HG02840 (cell line): ENCODE results near the gene CCT5.

Experiments used
- ATAC-seq: cut with Tn5 transposase; IDR thresholded peaks from one replicate; pipeline ENCODE4 v1.9.1; 2021; ENCODE audit warnings: mild to moderate bottlenecking, moderate library complexity, moderate number of reproducible peaks; ENCODE audit not compliant: unreplicated experiment, low FRiP score

CCT5 gene

GRCh38 chr5:10249948-10250805 lies at the start of gene CCT5:
CCT5 (plus strand) TSS chr5:10250280; CDS start chr5:10250341, 61 bp downstream.
- peak; percentile 86 for ATAC-seq

- no peak for ATAC-seq
These were observed 48.7 kb upstream of the CCT5 start for GRCh38 chr5:10201223-10201868.

GRCh38 chr5:10202089-10202910 lies 47.8 kb upstream of the CCT5 start:
- ATAC-seq = no peak

GRCh38 chr5:10209004-10209403 lies 41.1 kb upstream of the CCT5 start:
- no peak for ATAC-seq

- no peak for ATAC-seq
These were observed 36.8 kb upstream of the CCT5 start for GRCh38 chr5:10213316-10213715.

- ATAC-seq = no peak
These were observed 36.0 kb upstream of the CCT5 start for GRCh38 chr5:10214041-10214440.

- ATAC-seq = no peak
These were observed 34.7 kb upstream of the CCT5 start for GRCh38 chr5:10215366-10215765.

GRCh38 chr5:10216107-10216506 lies 34.0 kb upstream of the CCT5 start:
- ATAC-seq = no peak

- no peak for ATAC-seq
These were observed 31.4 kb upstream of the CCT5 start for GRCh38 chr5:10218658-10219057.

GRCh38 chr5:10219068-10219467 lies 31.0 kb upstream of the CCT5 start:
- no peak for ATAC-seq

GRCh38 chr5:10220248-10220647 lies 29.8 kb upstream of the CCT5 start:
- no peak for ATAC-seq

GRCh38 chr5:10222326-10222725 lies 27.8 kb upstream of the CCT5 start:
- no peak for ATAC-seq

- no peak for ATAC-seq
These were observed 22.7 kb upstream of the CCT5 start for GRCh38 chr5:10227379-10227778.

GRCh38 chr5:10228288-10228687 lies 21.8 kb upstream of the CCT5 start:
- ATAC-seq = no peak

GRCh38 chr5:10229306-10230048 lies 20.6 kb upstream of the CCT5 start:
- no peak for ATAC-seq

GRCh38 chr5:10232386-10232785 lies 17.7 kb upstream of the CCT5 start:
- ATAC-seq = no peak

GRCh38 chr5:10233011-10233410 lies 17.1 kb upstream of the CCT5 start:
- ATAC-seq = no peak

- no peak for ATAC-seq
These were observed 16.6 kb upstream of the CCT5 start for GRCh38 chr5:10233505-10233904.

- no peak for ATAC-seq
These were observed 14.7 kb upstream of the CCT5 start for GRCh38 chr5:10235350-10235749.

GRCh38 chr5:10243660-10244240 lies 6.3 kb upstream of the CCT5 start:
- ATAC-seq = no peak
